Memory B cell (primary cell): ENCODE measurements around the gene DNAI2.

Source experiments
- ATAC-seq: fragments of 150-1000 bp; cut with Tn5 transposase; 2 replicates; pipeline ENCODE4 v1.10.0; 2021; ENCODE audit warnings: low read depth, mild to moderate bottlenecking, moderate library complexity
- DNase-seq, 2 donors: peaks; one replicate each; pipeline ENCODE4 v3.0.0; 2022; ENCODE audit warnings: low spot score in 2 of 2
- H3K27ac Mint-ChIP-seq: one replicate; pipeline ENCODE4 v1.8.0; 2022; ENCODE audit warnings: mild to moderate bottlenecking, moderate library complexity, mixed read lengths
- H3K27me3 Mint-ChIP-seq: one replicate; pipeline ENCODE4 v1.8.0; 2022; ENCODE audit warnings: mixed read lengths
- H3K36me3 Mint-ChIP-seq: one replicate; pipeline ENCODE4 v1.8.0; 2022; ENCODE audit warnings: mild to moderate bottlenecking, mixed read lengths
- H3K4me1 Mint-ChIP-seq: one replicate; pipeline ENCODE4 v1.8.0; 2022; ENCODE audit warnings: mixed read lengths
- H3K4me3 Mint-ChIP-seq: one replicate; pipeline ENCODE4 v1.8.0; 2022; ENCODE audit warnings: mild to moderate bottlenecking, moderate library complexity, mixed read lengths
- H3K9me3 Mint-ChIP-seq: one replicate; pipeline ENCODE4 v1.8.0; 2022; ENCODE audit warnings: mixed read lengths

Gene DNAI2

DNA sequence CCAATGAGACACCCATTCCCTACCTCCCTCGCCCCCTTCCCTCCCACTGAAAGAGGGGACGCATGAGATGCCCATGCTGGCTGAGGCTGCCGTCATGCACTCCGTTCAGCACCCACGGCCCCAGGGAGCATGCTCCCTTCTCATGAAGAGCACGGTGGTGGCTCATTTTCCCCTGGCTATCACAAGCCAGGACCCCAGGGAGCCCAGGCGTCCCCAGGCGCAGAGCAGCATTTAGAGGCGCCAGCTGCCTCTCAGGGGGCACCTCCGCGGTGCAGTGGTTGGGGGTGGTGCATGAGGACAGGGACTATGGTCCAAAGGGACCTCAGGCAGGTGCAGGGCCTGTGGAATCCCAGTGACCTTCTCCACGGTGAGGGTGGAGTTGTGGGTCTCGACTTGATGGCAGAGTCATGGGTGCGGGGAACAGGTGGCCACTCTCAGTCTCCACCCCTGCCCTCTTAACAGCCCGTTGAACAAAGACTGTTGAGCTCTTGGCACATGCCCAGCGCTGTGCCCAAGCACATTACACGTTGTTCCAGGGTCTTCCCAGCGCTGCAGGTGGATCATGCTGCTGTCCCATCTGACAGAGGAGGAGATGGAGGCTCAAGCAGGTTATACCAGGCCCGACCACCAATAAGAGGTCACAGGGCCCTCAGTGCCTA, 65.6 kb downstream of the DNAI2 start:
- DNase-seq = no peak
- no peaks in the 10 kb centered on the region for H3K36me3 Mint-ChIP-seq
- H3K9me3 Mint-ChIP-seq = no peaks in the 10 kb centered on the region
- peaks cover 9% of the 10 kb centered on the region for H3K27me3 Mint-ChIP-seq
- H3K4me1 Mint-ChIP-seq = no peaks in the 10 kb centered on the region
- no peak overlapping the region for H3K4me3 Mint-ChIP-seq
- H3K27ac Mint-ChIP-seq = no peak overlapping the region
- ATAC-seq = no peak

DNA sequence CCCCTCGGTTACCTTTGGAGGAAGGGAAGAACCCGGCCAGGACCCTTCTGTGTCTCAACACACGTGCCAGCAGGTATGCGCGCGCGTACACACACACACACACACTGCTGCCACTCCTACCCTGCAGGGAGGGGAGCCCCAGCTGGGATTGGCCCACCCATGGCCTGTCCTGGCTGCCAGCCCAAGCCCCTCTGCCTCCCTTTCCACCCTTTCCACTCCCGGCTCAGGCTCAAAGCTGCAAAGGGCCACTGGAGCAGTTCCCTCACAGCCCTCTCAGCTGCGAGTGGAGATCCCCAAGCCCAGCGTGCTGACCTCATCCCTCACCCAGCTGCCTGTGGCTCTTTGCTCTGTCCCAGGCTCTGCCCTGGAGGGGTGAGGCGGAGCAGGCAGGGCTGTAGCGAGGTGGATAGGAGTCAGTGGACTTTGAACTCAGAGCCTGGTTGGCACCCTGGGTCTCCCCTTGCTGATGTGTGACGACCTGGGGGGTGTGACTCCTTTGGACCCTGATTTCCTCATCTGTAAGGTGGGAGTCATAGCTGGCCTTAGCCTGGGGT, 66.5 kb downstream of the DNAI2 start:
- no peaks in the 10 kb centered on the region for H3K9me3 Mint-ChIP-seq
- H3K27me3 Mint-ChIP-seq = peaks cover 16% of the 10 kb centered on the region
- H3K27ac Mint-ChIP-seq = no peak overlapping the region
- ATAC-seq = no peak
- no peak for DNase-seq
- H3K4me3 Mint-ChIP-seq = no peak overlapping the region
- no peaks in the 10 kb centered on the region for H3K36me3 Mint-ChIP-seq
- no peaks in the 10 kb centered on the region for H3K4me1 Mint-ChIP-seq

DNA sequence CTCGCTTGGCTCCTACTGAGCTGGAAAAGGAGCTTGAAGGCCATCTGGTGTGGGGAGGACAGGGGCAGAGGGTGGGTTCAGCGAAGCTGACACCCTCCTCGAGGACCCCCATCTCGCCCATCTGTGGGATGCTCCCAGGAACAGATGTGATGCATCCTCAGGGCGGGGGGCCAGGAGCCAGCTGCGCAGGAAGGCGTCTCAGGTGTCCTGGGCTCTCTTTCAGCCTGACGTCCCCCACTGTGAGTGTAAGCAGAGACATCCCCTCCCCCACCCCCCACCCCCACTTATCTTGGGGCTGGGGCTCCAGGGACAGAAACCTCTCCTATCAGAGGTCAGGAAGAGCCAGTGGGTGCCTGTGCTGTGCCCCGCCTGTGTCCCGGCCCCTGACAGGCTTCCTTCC, 68.2 kb downstream of the DNAI2 start:
- peaks cover 16% of the 10 kb centered on the region for H3K27me3 Mint-ChIP-seq
- no peaks in the 10 kb centered on the region for H3K9me3 Mint-ChIP-seq

DNA sequence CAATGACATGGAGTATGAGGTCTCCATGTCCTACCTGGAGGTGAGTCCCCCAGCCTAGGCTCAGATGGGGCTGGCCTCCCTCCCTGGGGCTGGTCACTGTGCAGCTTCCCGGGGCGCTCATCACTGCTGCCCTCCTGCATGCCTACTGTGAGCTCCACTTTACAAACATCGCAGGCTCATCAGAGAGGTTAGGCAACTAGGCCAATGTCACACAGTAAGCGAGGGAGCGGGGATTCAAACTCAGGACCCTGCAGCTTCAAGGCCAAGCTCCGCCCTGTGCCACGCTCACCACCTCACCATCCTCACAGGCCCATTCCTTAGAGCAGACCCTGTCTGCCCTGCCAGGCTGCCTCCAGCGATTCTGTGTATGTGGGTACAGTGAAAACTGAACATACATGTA, 69.1 kb downstream of the DNAI2 start:
- no peaks in the 10 kb centered on the region for H3K9me3 Mint-ChIP-seq
- no peaks in the 10 kb centered on the region for H3K36me3 Mint-ChIP-seq
- DNase-seq (no peak), ATAC-seq (no peak)
- H3K27ac Mint-ChIP-seq = no peak overlapping the region
- H3K4me1 Mint-ChIP-seq = no peaks in the 10 kb centered on the region
- no peak overlapping the region for H3K4me3 Mint-ChIP-seq
- peaks cover 19% of the 10 kb centered on the region for H3K27me3 Mint-ChIP-seq

More for the DNA sequence above, 68.2 kb downstream of the DNAI2 start:
- ATAC-seq (no peak), DNase-seq (no peak)
- H3K4me1 Mint-ChIP-seq = no peaks in the 10 kb centered on the region
- no peak overlapping the region for H3K4me3 Mint-ChIP-seq
- H3K27ac Mint-ChIP-seq = no peak overlapping the region
- no peaks in the 10 kb centered on the region for H3K36me3 Mint-ChIP-seq

DNA sequence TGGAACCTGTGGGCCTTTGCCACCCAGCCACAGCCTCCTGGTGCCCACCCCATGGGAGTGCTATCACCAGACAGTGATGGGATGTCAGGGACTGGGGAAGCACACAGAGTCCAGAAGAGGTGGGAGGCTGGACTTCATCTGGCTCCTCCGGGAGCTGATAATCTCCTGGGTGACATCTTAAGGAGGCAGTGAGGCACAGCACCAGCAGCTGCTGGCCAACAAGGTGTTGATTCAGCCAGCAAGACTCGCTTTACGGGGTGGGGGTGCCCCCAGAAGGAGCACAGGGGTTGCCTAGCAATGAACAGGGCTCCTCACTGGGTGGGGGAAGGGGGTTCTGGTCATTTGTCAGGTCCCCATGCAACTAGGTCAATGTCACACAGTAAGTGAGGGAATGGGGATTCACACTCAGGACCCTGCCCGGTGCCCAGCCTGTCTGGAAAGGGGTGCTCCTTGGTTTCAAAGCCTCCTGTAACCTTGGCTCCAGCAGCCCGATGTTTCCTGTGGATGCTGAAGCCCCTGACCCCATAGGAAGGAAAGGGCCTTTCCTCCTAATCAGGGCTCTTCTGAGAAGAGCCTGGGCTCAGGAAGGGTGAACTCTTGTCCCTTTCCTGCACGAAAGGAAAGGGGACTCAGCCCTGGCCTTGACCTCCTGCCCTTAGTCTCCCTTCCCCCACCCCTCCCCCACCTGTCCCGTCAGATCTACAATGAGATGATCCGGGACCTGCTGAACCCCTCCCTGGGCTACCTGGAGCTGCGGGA, 69.7 kb downstream of the DNAI2 start:
- no peak for DNase-seq
- H3K27ac Mint-ChIP-seq = no peak overlapping the region
- ATAC-seq = no peak
- H3K4me3 Mint-ChIP-seq = no peak overlapping the region
- H3K27me3 Mint-ChIP-seq = peaks cover 19% of the 10 kb centered on the region
- H3K4me1 Mint-ChIP-seq = no peaks in the 10 kb centered on the region
- no peaks in the 10 kb centered on the region for H3K36me3 Mint-ChIP-seq
- no peaks in the 10 kb centered on the region for H3K9me3 Mint-ChIP-seq

DNA sequence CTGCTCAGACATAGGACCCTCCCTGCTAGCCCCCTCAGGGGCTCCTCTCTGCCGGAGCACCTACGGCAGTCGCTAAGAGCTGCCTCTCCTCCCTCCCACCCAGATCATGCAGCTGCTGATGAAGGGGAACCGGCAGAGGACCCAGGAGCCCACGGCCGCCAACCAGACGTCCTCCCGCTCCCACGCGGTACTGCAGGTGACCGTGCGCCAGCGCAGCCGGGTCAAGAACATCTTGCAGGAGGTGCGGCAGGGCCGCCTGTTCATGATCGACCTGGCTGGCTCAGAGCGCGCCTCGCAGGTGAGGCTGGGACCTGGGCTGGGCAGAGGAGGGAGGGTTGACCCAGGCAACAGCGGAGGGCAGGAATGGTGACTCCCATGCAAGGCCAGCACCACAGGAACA, 70.6 kb downstream of the DNAI2 start:
- Mint-ChIP-seq H3K4me3 (no peak overlapping the region), H3K9me3 (no peaks in the 10 kb centered on the region), H3K27ac (no peak overlapping the region), H3K36me3 (no peaks in the 10 kb centered on the region), H3K27me3 (peaks cover 15% of the 10 kb centered on the region), H3K4me1 (no peaks in the 10 kb centered on the region)
- DNase-seq = no peak
- no peak for ATAC-seq

DNA sequence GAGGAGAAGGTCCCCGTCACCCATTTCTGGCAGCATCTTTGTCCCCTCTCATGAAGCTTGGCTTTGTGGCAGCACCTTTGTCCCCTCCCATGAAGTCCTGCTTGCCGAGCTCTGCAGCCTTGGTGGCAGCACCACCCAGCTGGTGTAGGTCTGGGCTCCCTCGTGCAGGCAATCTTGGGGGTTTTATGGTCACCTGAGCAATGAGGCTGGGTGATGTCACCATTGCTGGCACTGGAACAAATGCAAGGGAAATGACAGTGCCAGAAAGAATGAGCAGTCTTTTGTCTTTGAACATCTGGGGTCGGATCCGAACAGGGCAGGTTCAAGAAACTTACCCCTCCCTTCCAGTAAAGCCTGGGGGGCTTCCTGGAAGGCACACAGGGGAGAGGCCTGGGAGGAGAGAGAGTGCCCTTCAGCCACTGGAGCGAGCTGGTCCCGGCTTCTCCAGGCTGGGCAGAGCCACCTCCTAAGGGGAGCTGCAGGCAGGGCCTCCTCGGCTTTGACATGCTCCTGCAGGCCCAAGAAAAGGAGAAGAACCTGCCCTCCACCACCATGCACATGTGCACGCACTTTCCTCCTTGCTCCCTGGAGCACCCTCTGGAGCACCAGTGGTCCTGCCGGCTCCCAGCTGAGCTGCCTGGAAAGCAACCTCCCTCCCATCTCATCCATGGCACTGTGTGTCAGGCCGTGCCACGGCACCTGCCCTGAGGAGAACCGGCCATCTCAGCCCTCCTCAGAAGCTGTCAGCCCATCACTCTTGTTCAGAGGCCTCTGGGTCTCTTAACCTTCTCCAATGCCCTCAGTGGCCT, 71.6 kb downstream of the DNAI2 start:
- no peak overlapping the region for H3K27ac Mint-ChIP-seq
- H3K27me3 Mint-ChIP-seq = peaks cover 16% of the 10 kb centered on the region
- no peaks in the 10 kb centered on the region for H3K9me3 Mint-ChIP-seq
- no peak overlapping the region for H3K4me3 Mint-ChIP-seq
- DNase-seq (no peak), ATAC-seq (no peak)
- H3K36me3 Mint-ChIP-seq = no peaks in the 10 kb centered on the region
- H3K4me1 Mint-ChIP-seq = no peaks in the 10 kb centered on the region

DNA sequence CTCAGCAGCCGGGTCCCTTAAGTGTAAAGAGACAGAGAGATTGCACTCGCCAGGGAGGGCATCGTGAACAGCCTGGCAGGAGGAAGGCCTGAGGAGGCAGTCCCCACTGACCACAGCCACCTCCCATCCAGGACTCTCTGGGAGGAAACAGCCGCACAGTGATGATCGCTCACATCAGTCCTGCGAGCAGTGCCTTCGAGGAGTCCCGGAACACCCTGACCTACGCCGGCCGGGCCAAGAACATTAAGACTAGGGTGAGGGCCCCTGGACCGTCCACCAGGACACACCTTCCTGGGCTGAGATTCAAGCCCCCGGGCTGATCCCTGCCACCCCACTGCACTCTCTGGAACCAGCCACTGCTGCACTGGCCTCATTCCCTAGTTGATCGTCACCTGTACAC, 73.6 kb downstream of the DNAI2 start:
- peaks cover 17% of the 10 kb centered on the region for H3K27me3 Mint-ChIP-seq
- no peak for ATAC-seq
- no peaks in the 10 kb centered on the region for H3K9me3 Mint-ChIP-seq
- no peak for DNase-seq
- no peaks in the 10 kb centered on the region for H3K4me1 Mint-ChIP-seq
- no peaks in the 10 kb centered on the region for H3K36me3 Mint-ChIP-seq
- H3K27ac Mint-ChIP-seq = no peak overlapping the region
- H3K4me3 Mint-ChIP-seq = no peak overlapping the region

DNA sequence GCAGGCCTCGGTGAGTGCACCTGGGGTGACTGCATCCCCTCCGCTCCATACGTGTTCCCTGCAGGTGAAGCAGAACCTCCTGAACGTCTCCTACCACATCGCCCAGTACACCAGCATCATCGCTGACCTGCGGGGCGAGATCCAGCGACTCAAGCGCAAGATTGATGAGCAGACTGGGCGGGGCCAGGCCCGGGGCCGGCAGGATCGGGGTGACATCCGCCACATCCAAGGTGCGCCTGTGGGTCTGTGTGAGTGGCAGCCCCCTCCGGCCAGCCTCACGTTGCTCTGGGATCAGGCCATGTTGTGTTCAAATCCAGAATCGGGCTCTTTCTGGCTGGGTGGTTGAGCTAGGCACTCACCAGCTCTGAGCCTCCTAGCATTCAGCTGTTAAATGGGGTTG, 75.1 kb downstream of the DNAI2 start:
- DNase-seq (no peak), ATAC-seq (no peak)
- Mint-ChIP-seq H3K4me1 (no peaks in the 10 kb centered on the region), H3K27ac (no peak overlapping the region), H3K9me3 (no peaks in the 10 kb centered on the region), H3K36me3 (no peaks in the 10 kb centered on the region), H3K4me3 (no peak overlapping the region), H3K27me3 (peaks cover 25% of the 10 kb centered on the region)

DNA sequence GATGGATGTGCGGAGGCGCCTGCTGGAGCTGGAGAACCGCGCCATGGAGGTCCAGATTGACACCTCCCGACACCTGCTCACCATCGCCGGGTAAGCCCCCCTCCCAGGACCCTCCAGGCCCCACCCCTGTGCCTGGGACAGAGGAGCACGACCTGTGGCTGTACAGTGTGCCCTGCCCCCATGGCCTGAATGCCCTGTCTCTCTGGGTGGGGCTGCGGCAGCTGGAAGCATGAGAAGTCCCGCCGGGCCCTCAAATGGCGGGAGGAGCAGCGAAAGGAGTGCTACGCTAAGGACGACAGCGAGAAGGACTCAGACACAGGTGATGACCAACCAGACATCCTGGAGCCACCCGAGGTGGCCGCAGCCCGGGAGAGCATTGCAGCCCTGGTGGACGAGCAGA, 76.5 kb downstream of the DNAI2 start:
- no peak for DNase-seq
- no peak for ATAC-seq
- no peaks in the 10 kb centered on the region for H3K36me3 Mint-ChIP-seq
- H3K27ac Mint-ChIP-seq = no peak overlapping the region
- peaks cover 21% of the 10 kb centered on the region for H3K27me3 Mint-ChIP-seq
- no peaks in the 10 kb centered on the region for H3K9me3 Mint-ChIP-seq
- H3K4me3 Mint-ChIP-seq = no peak overlapping the region
- H3K4me1 Mint-ChIP-seq = no peaks in the 10 kb centered on the region

DNA sequence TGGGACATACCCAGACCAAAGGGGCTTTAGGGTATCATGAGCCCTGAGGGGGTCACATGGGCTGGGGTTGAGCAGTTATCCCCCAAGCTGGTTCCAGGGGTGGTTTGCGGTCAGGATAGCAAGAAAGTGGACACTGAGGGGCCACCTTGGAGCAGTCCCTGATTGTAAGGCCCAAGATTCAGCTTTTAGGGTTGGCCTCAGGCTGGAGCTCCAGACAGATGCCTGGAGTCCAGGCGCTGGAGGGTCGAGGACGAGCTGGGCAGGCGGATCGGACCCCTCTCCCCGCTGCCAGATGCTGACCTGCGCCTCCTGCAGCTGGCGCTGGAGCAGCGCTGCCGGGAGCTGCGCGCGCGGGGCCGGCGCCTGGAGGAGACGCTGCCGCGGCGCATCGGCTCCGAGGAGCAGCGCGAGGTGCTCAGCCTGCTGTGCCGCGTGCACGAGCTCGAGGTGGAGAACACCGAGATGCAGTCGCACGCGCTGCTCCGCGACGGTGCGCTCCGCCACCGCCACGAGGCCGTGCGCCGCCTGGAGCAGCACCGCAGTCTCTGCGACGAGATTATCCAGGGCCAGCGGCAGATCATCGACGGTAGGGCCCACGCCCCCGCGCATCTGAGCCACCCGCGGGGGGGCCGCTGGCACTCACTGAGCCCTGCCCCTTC, 77.6 kb downstream of the DNAI2 start:
- no peak overlapping the region for H3K4me3 Mint-ChIP-seq
- ATAC-seq = no peak
- H3K27me3 Mint-ChIP-seq = peaks cover 23% of the 10 kb centered on the region
- no peak for DNase-seq
- H3K4me1 Mint-ChIP-seq = no peaks in the 10 kb centered on the region
- no peaks in the 10 kb centered on the region for H3K36me3 Mint-ChIP-seq
- H3K9me3 Mint-ChIP-seq = no peaks in the 10 kb centered on the region
- H3K27ac Mint-ChIP-seq = no peak overlapping the region

DNA sequence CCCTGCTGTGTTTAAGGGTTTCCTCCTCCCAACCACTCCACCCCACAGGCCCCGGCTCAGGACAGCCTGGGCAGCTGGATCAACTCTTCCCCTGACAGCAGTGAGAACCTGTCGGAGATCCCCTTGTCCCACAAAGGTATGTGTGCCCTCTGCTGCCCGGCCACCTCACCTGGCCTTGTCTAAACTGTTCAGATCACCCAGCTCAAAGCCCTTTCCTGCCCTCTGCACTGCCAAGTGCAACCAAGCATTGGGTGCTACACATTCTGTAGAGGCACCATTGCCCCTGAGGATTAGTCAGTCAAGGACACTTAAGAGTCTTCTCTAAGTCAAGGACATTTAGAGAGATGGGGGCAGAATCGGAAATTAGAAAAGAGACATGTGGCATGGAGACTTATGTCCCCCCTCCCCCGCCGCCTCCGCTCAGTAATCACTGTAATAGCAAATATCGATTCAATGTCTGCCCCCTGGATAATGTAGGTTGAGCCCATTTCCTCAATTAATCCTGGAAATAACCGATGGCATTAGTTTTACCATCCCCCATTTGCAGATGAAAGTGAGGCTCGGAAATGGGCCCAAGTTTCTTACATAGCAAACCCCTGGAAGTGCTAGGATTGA, 79.5 kb downstream of the DNAI2 start:
- DNase-seq (no peak), ATAC-seq (no peak)
- Mint-ChIP-seq H3K9me3 (no peaks in the 10 kb centered on the region), H3K36me3 (no peaks in the 10 kb centered on the region), H3K27ac (no peak overlapping the region), H3K27me3 (peaks cover 25% of the 10 kb centered on the region), H3K4me1 (no peaks in the 10 kb centered on the region), H3K4me3 (no peak overlapping the region)

DNA sequence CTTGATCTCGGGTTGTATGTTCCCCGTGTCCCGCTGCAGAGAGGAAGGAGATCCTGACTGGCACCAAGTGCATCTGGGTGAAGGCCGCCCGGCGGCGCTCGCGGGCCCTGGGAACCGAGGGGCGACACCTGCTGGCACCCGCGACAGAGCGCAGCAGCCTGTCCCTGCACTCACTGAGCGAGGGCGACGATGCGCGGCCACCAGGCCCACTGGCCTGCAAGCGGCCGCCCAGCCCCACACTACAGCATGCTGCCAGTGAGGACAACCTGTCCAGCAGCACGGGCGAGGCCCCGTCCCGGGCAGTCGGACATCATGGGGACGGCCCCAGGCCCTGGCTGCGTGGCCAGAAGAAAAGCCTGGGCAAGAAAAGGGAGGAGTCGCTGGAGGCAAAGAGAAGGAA, 80.1 kb downstream of the DNAI2 start:
- Mint-ChIP-seq H3K4me1 (no peaks in the 10 kb centered on the region), H3K36me3 (no peaks in the 10 kb centered on the region), H3K4me3 (no peak overlapping the region), H3K27ac (no peak overlapping the region), H3K9me3 (no peaks in the 10 kb centered on the region), H3K27me3 (peaks cover 28% of the 10 kb centered on the region)
- ATAC-seq (peak; percentile 56), DNase-seq (peak in 1 of 2 donors; percentile 21)
